ENCODE data around the gene HADHA.

DNA sequence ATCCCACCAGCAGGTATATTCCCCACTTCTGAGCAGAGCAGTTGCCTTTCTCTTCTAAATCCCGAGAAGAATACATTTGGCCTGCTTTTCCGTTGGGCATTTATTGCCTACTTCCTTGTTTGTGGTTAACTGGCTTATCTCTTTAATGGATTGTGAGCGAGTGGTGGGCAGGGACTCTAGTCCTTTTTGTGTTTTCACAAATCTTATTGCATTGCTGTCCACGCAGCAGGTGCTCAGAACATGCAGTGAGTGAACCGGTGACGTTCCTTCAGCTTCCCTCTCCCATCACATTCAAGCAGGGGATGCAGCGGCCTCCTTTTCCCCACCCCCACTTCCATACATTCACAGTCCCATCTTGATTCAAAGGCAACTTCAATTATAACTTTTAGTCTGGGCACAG, 100.4 kb downstream of the HADHA start:
- TF ChIP-seq, protein P1, sequence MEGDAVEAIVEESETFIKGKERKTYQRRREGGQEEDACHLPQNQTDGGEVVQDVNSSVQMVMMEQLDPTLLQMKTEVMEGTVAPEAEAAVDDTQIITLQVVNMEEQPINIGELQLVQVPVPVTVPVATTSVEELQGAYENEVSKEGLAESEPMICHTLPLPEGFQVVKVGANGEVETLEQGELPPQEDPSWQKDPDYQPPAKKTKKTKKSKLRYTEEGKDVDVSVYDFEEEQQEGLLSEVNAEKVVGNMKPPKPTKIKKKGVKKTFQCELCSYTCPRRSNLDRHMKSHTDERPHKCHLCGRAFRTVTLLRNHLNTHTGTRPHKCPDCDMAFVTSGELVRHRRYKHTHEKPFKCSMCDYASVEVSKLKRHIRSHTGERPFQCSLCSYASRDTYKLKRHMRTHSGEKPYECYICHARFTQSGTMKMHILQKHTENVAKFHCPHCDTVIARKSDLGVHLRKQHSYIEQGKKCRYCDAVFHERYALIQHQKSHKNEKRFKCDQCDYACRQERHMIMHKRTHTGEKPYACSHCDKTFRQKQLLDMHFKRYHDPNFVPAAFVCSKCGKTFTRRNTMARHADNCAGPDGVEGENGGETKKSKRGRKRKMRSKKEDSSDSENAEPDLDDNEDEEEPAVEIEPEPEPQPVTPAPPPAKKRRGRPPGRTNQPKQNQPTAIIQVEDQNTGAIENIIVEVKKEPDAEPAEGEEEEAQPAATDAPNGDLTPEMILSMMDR (conservative IDR thresholded peaks at IDR 0.05 in 1 of 2, IDR thresholded peaks at IDR 0.05 in 1 of 2; ENCODE audit: low read depth in 1 of 2, low read length in 2 of 2), result no peak
- no peak for TF ChIP-seq EZH2 (IDR thresholded peaks at IDR 0.05; ENCODE audit: low read length, missing control alignments)
